Activated CD8-positive, alpha-beta T cell treated with anti-CD3 and anti-CD28 coated beads for 36 hours (primary cell): Measurements from ENCODE around the gene TIE1. TPM values are rescaled to one million over a fixed set of nuclear protein-coding genes. Genes with fewer than 3 reads are reported as not detected.

Source experiments
- ATAC-seq: fragments of 200-7000 bp; cut with Tn5 transposase; one replicate; pipeline ENCODE4 v1.10.0; 2021; ENCODE audit warnings: mild to moderate bottlenecking, moderate library complexity
- CTCF ChIA-PET: fragments of 350-600 bp; sonication (Branson Sonifier 250); formaldehyde crosslinking; loops from one replicate; lab custom pipeline; 2021; ENCODE audit warnings: antibody characterized with exemption; lab: Charles Lee
- POLR2A ChIA-PET: fragments of 350-600 bp; sonication (Branson Sonifier 250); formaldehyde crosslinking; loops from one replicate; lab custom pipeline; 2021; ENCODE audit warnings: antibody characterized with exemption; lab: Charles Lee
- DNase-seq: peaks from one replicate; pipeline ENCODE4 v3.0.0-alpha.2; 2020
- H3K27ac Mint-ChIP-seq: one replicate; pipeline ENCODE4 v1.8.0; 2021; ENCODE audit warnings: mild to moderate bottlenecking, mixed read lengths
- H3K27me3 Mint-ChIP-seq: one replicate; pipeline ENCODE4 v1.8.0; 2021; ENCODE audit warnings: mixed read lengths
- H3K36me3 Mint-ChIP-seq: one replicate; pipeline ENCODE4 v1.8.0; 2021; ENCODE audit warnings: low read depth, mixed read lengths
- H3K4me1 Mint-ChIP-seq: one replicate; pipeline ENCODE4 v1.8.0; 2021; ENCODE audit warnings: low read depth, mixed read lengths
- H3K4me3 Mint-ChIP-seq: one replicate; pipeline ENCODE4 v1.8.0; 2021; ENCODE audit warnings: mild to moderate bottlenecking, moderate library complexity, mixed read lengths
- H3K9me3 Mint-ChIP-seq: one replicate; pipeline ENCODE4 v1.8.0; 2021; ENCODE audit warnings: mixed read lengths
- CTCF ChIP-seq: fragments of 200-600 bp; IDR thresholded peaks from one replicate; pipeline ENCODE4 v1.8.0; 2022; ENCODE audit warnings: antibody characterized with exemption, mild to moderate bottlenecking
- intact Hi-C: fragments of 100-400 bp; cut with micrococcal nuclease; formaldehyde crosslinking; loops from one replicate; pipeline ENCODE4 v1.10.0; 2022
- total RNA-seq, 2 experiments: library from RNA; stranded (reverse); gene quantifications; one replicate each; pipeline ENCODE4 v1.2.3, GENCODE V29; 2021

The TIE1 gene
- total RNA-seq, 2 experiments from 2014 or later, result 0.25 TPM; not detected in 1

DNA sequence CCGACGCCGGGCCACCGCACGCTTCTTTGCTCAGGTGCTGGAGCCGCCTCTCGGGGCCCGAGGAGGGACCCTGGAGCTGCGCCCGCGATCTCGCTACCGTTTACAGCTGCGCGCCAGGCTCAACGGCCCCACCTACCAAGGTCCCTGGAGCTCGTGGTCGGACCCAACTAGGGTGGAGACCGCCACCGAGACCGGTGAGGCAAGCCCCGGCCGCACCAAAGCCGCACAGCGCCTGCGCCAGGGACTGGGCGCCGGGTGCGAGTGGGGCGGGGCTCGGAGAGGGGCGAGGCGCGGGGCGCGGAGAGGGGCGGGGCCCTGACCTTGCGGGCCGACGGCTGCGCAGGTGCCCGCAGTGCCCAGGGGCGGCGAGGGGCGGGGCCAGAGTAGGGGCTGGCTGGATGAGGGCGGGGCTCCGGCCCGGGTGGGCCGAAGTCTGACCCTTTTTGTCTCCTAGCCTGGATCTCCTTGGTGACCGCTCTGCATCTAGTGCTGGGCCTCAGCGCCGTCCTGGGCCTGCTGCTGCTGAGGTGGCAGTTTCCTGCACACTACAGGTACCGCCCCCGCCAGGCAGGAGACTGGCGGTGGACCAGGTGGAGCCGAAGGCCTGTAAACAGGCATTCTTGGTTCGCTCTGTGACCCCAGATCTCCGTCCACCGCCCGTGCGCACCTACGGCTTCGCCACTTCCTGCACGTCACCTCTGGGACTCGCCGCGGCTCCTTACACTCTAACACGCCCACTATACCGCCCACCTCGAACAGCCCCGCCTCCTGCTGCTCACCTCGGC lies 48.2 kb downstream of the TIE1 start:
- Mint-ChIP-seq H3K4me3 (peak overlapping the region; percentile 71), H3K4me1 (peaks cover 12% of the 10 kb centered on the region), H3K27me3 (no peaks in the 10 kb centered on the region), H3K36me3 (no peaks in the 10 kb centered on the region), H3K9me3 (no peaks in the 10 kb centered on the region), H3K27ac (peak overlapping the region; percentile 88)
- DNase-seq (peak; percentile 88), ATAC-seq (peak; percentile 84)
- POLR2A ChIA-PET, result interaction anchor here (0.8 to 1.0 kb wide), 2 partner anchors 9 to 13 kb away, joined by 3 read pairs; no protein-coding TSS in a partner anchor
- CTCF ChIA-PET, result no interaction called here
- intact Hi-C loops, result no loop called here
- TF ChIP-seq CTCF, result no peak

DNA sequence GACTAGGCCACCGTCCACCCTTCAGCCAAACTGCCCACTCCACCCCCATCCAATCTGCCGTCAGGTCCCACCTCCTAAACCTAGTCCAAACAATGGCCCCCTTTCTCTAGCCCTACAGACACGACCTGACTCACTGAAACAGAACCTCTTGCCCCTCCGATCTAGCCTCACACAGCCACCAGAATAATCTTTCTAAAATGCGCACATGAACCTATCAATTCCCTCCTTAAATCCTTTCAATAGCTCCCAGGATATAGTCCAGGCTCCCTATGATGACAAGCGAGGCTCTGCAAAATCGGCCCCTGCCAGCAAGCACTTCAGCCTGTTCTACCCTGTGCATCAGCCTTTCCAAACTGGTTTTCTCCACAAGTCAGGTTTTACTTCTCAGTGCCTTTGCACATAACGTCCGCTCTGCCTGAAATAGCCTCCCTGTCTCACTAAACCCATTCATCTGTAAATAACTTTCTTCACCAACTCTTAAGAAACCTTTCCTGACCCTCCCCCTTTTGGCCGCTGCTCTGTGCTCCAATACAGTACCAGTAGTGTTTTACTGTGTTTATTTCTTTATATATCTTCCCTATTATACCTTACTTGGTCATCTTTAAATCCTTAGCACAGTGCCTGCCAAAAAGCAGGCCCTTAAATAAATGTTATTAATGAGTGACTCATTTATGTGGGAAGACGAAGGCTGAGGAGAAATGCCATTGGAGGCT lies 49.0 kb downstream of the TIE1 start:
- intact Hi-C loops, result no loop called here
- TF ChIP-seq CTCF, result no peak
- no peaks in the 10 kb centered on the region for H3K36me3 Mint-ChIP-seq
- CTCF ChIA-PET, result no interaction called here
- H3K27ac Mint-ChIP-seq, result peak overlapping the region; percentile 88
- peaks cover 12% of the 10 kb centered on the region for H3K4me1 Mint-ChIP-seq
- ATAC-seq (no peak), DNase-seq (no peak)
- POLR2A ChIA-PET, result interaction anchor here (1.1 kb wide), 1 partner anchor 18 kb away, joined by 4 read pairs; the partner anchor contains the start of gene ELOVL1
- no peaks in the 10 kb centered on the region for H3K27me3 Mint-ChIP-seq
- peak overlapping the region; percentile 71 for H3K4me3 Mint-ChIP-seq
- H3K9me3 Mint-ChIP-seq, result no peaks in the 10 kb centered on the region

GRCh38 chr1:43350976-43351375 lies 50.2 kb downstream of the TIE1 start:
- no peak for ATAC-seq
- Mint-ChIP-seq H3K4me3 (no peak overlapping the region), H3K9me3 (no peaks in the 10 kb centered on the region), H3K27me3 (no peaks in the 10 kb centered on the region), H3K36me3 (no peaks in the 10 kb centered on the region), H3K4me1 (peaks cover 10% of the 10 kb centered on the region), H3K27ac (no peak overlapping the region)
- ChIA-PET POLR2A (no interaction called here), CTCF (no interaction called here)
- TF ChIP-seq CTCF, result no peak
- intact Hi-C loops, result no loop called here
- DNase-seq, result no peak

DNA sequence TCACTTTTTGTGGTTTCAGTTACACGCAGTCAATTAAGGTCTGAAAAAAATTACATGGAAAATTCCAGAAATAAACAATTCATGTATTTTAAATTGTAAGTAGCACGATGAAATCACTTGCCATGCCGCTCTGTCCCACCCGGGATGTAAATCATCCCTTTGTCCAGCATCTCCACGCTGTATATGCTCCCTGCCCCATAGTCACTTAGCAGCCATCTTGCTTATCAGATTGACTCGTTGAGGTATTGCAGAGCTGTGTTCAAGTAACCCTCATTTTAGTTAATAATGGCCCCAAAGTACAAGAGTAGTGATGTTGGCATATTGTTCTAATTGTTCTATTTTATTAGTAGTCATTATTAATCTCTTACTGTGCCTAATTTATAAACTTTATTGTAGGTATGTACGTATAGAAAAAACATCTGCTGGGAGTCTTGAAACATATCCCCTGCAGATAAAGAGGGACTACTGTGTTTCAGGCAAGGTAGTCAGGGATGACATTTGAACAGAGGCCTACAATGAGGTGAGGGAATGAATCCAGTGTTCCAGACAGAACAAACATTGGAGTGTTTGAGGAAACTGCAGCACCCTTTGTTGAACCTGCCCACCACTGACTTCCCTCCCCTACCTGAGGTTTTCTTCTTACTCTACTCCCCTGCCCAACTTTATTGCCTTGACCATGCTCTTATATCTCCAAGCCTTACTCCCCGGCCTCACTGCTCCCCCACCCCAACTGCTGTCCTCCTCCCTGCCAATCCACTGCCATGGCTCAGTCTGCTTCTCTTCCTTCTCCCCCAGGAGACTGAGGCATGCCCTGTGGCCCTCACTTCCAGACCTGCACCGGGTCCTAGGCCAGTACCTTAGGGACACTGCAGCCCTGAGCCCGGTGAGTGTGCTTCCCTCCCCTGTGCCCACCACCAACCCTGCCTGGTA lies 50.9 kb downstream of the TIE1 start:
- H3K27me3 Mint-ChIP-seq, result no peaks in the 10 kb centered on the region
- no peaks in the 10 kb centered on the region for H3K36me3 Mint-ChIP-seq
- ATAC-seq, result no peak
- no peak for TF ChIP-seq CTCF
- intact Hi-C loops, result no loop called here
- no peaks in the 10 kb centered on the region for H3K9me3 Mint-ChIP-seq
- peak overlapping the region; percentile 37 for H3K27ac Mint-ChIP-seq
- no peak overlapping the region for H3K4me3 Mint-ChIP-seq
- peaks cover 10% of the 10 kb centered on the region for H3K4me1 Mint-ChIP-seq
- ChIA-PET POLR2A (interaction anchor here (1.4 kb wide), 1 partner anchor 15 kb away, joined by 4 read pairs; no protein-coding TSS in a partner anchor), CTCF (no interaction called here)
- DNase-seq, result no peak
